ENCODE data around the gene KRT33A. TPM values are rescaled to one million over a fixed set of nuclear protein-coding genes. Genes with fewer than 3 reads are reported as not detected.

The KRT33A gene
- total RNA-seq, 1 donor from 2014 or later, result not detected

- DNase-seq (ENCODE audit: low spot score, unreplicated experiment), result no peak
- no peaks in the 10 kb centered on the region for H3K27me3 Mint-ChIP-seq
These were observed 52.0 kb downstream of the KRT33A start for GRCh38 chr17:41298458-41299135.

GRCh38 chr17:41296846-41297245 is 53.8 kb downstream of the KRT33A start:
- DNase-seq (ENCODE audit: low spot score, unreplicated experiment), result no peak
- Mint-ChIP-seq H3K36me3 (ENCODE audit: insufficient read depth) (no peaks in the 10 kb centered on the region), H3K27ac (no peak overlapping the region), H3K9me3 (ENCODE audit: low read depth) (no peaks in the 10 kb centered on the region), H3K27me3 (no peaks in the 10 kb centered on the region), H3K4me3 (ENCODE audit: low read depth) (no peak overlapping the region), H3K4me1 (ENCODE audit: low read depth) (no peaks in the 10 kb centered on the region)
- no peak for TF ChIP-seq CTCF (IDR thresholded peaks at IDR 0.05; ENCODE audit: unreplicated experiment)

More at GRCh38 chr17:41298458-41299135, 52.0 kb downstream of the KRT33A start:
- no peak for TF ChIP-seq CTCF (IDR thresholded peaks at IDR 0.05; ENCODE audit: unreplicated experiment)
- H3K9me3 Mint-ChIP-seq (ENCODE audit: low read depth), result no peaks in the 10 kb centered on the region
- H3K27ac Mint-ChIP-seq, result no peak overlapping the region
- H3K36me3 Mint-ChIP-seq (ENCODE audit: insufficient read depth), result no peaks in the 10 kb centered on the region
- H3K4me1 Mint-ChIP-seq (ENCODE audit: low read depth), result no peaks in the 10 kb centered on the region
- no peak overlapping the region for H3K4me3 Mint-ChIP-seq (ENCODE audit: low read depth)

Other genes with a start within 250 kb of the KRT33A start
- gene KRTAP4-16, start 248.6 kb downstream of the KRT33A start, total RNA-seq, result not detected in 2 replicates
- not detected in 2 replicates for gene KRTAP4-9, start 245.4 kb downstream of the KRT33A start, total RNA-seq
- gene KRTAP4-11, start 232.5 kb downstream of the KRT33A start, total RNA-seq, result not detected in 2 replicates
- not detected in 2 replicates for gene KRTAP4-12, start 226.6 kb downstream of the KRT33A start, total RNA-seq
- not detected in 2 replicates for gene KRTAP4-6, start 210.3 kb downstream of the KRT33A start, total RNA-seq
- gene KRTAP4-5, start 201.0 kb downstream of the KRT33A start, total RNA-seq, result not detected in 2 replicates
- gene KRTAP4-4, start 190.1 kb downstream of the KRT33A start, total RNA-seq, result not detected in 2 replicates
- not detected in 2 replicates for gene KRTAP4-3, start 182.6 kb downstream of the KRT33A start, total RNA-seq
- gene KRTAP4-2, start 172.6 kb downstream of the KRT33A start, total RNA-seq, result not detected in 2 replicates
- not detected in 2 replicates for gene KRTAP4-1, start 165.9 kb downstream of the KRT33A start, total RNA-seq
- gene KRTAP9-1, start 160.9 kb downstream of the KRT33A start, total RNA-seq, result not detected in 2 replicates
- not detected in 2 replicates for gene KRTAP9-2, start 124.2 kb downstream of the KRT33A start, total RNA-seq
- gene KRTAP9-3, start 118.4 kb downstream of the KRT33A start, total RNA-seq, result not detected in 2 replicates
- gene KRTAP9-8, start 112.8 kb downstream of the KRT33A start, total RNA-seq, result not detected in 2 replicates
- not detected in 2 replicates for gene KRTAP9-4, start 101.1 kb downstream of the KRT33A start, total RNA-seq
- gene KRTAP9-9, start 95.4 kb downstream of the KRT33A start, total RNA-seq, result not detected in 2 replicates
- gene KRTAP9-6, start 85.5 kb downstream of the KRT33A start, total RNA-seq, result not detected in 2 replicates
- not detected in 2 replicates for gene KRTAP9-7, start 75.1 kb downstream of the KRT33A start, total RNA-seq
- not detected in 2 replicates for gene KRTAP29-1, start 48.0 kb downstream of the KRT33A start, total RNA-seq
- not detected in 2 replicates for gene KRTAP16-1, start 41.5 kb downstream of the KRT33A start, total RNA-seq
- gene KRTAP17-1, start 35.1 kb downstream of the KRT33A start, total RNA-seq, result not detected in 2 replicates
- gene KRT33B, start 19.0 kb upstream of the KRT33A start, total RNA-seq, result not detected in 2 replicates
- gene KRT34, start 31.5 kb upstream of the KRT33A start, total RNA-seq, result not detected in 2 replicates
- not detected in 2 replicates for gene KRT31, start 46.8 kb upstream of the KRT33A start, total RNA-seq
- gene KRT37, start 73.8 kb upstream of the KRT33A start, total RNA-seq, result not detected in 2 replicates
- gene KRT38, start 90.2 kb upstream of the KRT33A start, total RNA-seq, result not detected in 2 replicates
- not detected in 2 replicates for gene KRT32, start 116.6 kb upstream of the KRT33A start, total RNA-seq
- not detected in 2 replicates for gene KRT35, start 130.3 kb upstream of the KRT33A start, total RNA-seq
- gene KRT36, start 139.1 kb upstream of the KRT33A start, total RNA-seq, result not detected in 2 replicates
- gene KRT13, start 154.8 kb upstream of the KRT33A start, total RNA-seq, result not detected in 2 replicates
- 2.9 TPM in 2 replicates for gene KRT15, start 168.1 kb upstream of the KRT33A start, total RNA-seq
- 398 and 429 TPM in 2 replicates for gene KRT19, start 177.5 kb upstream of the KRT33A start, total RNA-seq
- not detected in 2 replicates for gene KRT9, start 221.2 kb upstream of the KRT33A start, total RNA-seq
- gene KRT14, start 236.1 kb upstream of the KRT33A start, total RNA-seq, result not detected in 2 replicates